GM19023 (cell line): ENCODE results near the gene SECISBP2L.
A peak's percentile ranks its signal among the peaks of the same experiment; 100 is the strongest.
"Not testable (repeated sequence)": the region's sequence is repeated elsewhere in the genome, so short reads cannot be mapped to it uniquely, and the experiment has no call there.

Experiments used
- ATAC-seq: cut with Tn5 transposase; IDR thresholded peaks from one replicate; pipeline ENCODE4 v1.9.1; 2021; ENCODE audit warnings: mild to moderate bottlenecking, moderate library complexity; ENCODE audit not compliant: unreplicated experiment

SECISBP2L gene

GRCh38 chr15:49015896-49016295 lies 30.4 kb downstream of the SECISBP2L start:
- no peak for ATAC-seq

GRCh38 chr15:48999314-48999713 lies 46.9 kb downstream of the SECISBP2L start:
- ATAC-seq: no peak

GRCh38 chr15:48996276-48996675 lies 50.0 kb downstream of the SECISBP2L start:
- no peak for ATAC-seq

GRCh38 chr15:48993380-48993779 lies 52.9 kb downstream of the SECISBP2L start:
- ATAC-seq: no peak

- peak; percentile 63 for ATAC-seq
Measured at GRCh38 chr15:48992545-48992944, 53.7 kb downstream of the SECISBP2L start.

GRCh38 chr15:48992096-48992495 lies 54.1 kb downstream of the SECISBP2L start:
- ATAC-seq: no peak

GRCh38 chr15:48989170-48989569 lies 57.1 kb downstream of the SECISBP2L start:
- ATAC-seq: no peak

- no peak for ATAC-seq
Measured at GRCh38 chr15:48987142-48987541, 59.1 kb downstream of the SECISBP2L start.

GRCh38 chr15:48986240-48986639 lies 60.0 kb downstream of the SECISBP2L start:
- ATAC-seq: no peak

- ATAC-seq: no peak
Measured at GRCh38 chr15:48985516-48985915, 60.7 kb downstream of the SECISBP2L start.

- no peak for ATAC-seq
Measured at GRCh38 chr15:48984811-48985352, 61.4 kb downstream of the SECISBP2L start.

- ATAC-seq: no peak
Measured at GRCh38 chr15:48984021-48984710, 62.1 kb downstream of the SECISBP2L start.

GRCh38 chr15:48983300-48983699 lies 62.9 kb downstream of the SECISBP2L start:
- no peak for ATAC-seq

GRCh38 chr15:48981941-48982340 lies 64.3 kb downstream of the SECISBP2L start:
- ATAC-seq: no peak

- ATAC-seq: no peak
Measured at GRCh38 chr15:48978638-48979037, 67.6 kb downstream of the SECISBP2L start.

- no peak for ATAC-seq
Measured at GRCh38 chr15:48976444-48977088, 69.7 kb downstream of the SECISBP2L start.

- ATAC-seq: peak; percentile 97
Measured at GRCh38 chr15:48975472-48976419, 70.5 kb downstream of the SECISBP2L start.

GRCh38 chr15:48974882-48975281 lies 71.4 kb downstream of the SECISBP2L start:
- ATAC-seq: no peak

GRCh38 chr15:48972750-48973503 lies 73.3 kb downstream of the SECISBP2L start:
- no peak for ATAC-seq

GRCh38 chr15:48970926-48971325 lies 75.3 kb downstream of the SECISBP2L start:
- not testable (repeated sequence) for ATAC-seq
